Endothelial cell of umbilical vein (primary cell): ENCODE results near the gene KLRD1. TPM values are rescaled to one million over a fixed set of nuclear protein-coding genes. Genes with fewer than 3 reads are reported as not detected.

ENCODE experiments used
- BruUV-seq: library from RNA; stranded (reverse); fragments of 400-500 nt; replicated peaks from 2 replicates; lab custom pipeline; 2021; lab: Mats Ljungman, UMichigan
- CTCF ChIA-PET: fragments of 300-600, 350-600 bp; sonication (Branson Sonifier 250); formaldehyde crosslinking; loops from one replicate; lab custom pipeline; 2021; ENCODE audit warnings: antibody characterized with exemption, inconsistent platforms; lab: Charles Lee
- POLR2A ChIA-PET: fragments of 300-600, 350-600 bp; sonication (Branson Sonifier 250); formaldehyde crosslinking; loops from one replicate; lab custom pipeline; 2021; ENCODE audit warnings: antibody characterized with exemption, inconsistent platforms; lab: Charles Lee
- DNase-seq: peaks from one replicate; pipeline ENCODE4 v3.0.0-alpha.2; 2011; ENCODE audit warnings: low read depth, low spot score
- FAIRE-seq: peaks from 2 replicates; lab custom pipeline; 2011; peaks lifted over from hg19 to GRCh38; lab: Jason Lieb, UNC
- H2AFZ ChIP-seq: 2 replicates; pipeline ENCODE4 v1.6.0; 2012; ENCODE audit warnings: low read depth, low read length, control low read depth, inconsistent platforms
- H3K27ac ChIP-seq: 2 replicates; pipeline ENCODE4 v1.5.1; 2011; ENCODE audit warnings: low read depth, mild to moderate bottlenecking, control low read depth, low read length, moderate library complexity; ENCODE audit not compliant: insufficient read depth
- H3K27me3 ChIP-seq, 2 experiments: 2 replicates each; pipeline versions ENCODE4 v1.6.0 to v1.6.1; 2011; ENCODE audit warnings: low read length in 2 of 2, mixed read lengths in 1 of 2; ENCODE audit not compliant: control insufficient read depth in 2 of 2, insufficient read depth in 2 of 2
- H3K36me3 ChIP-seq, 2 experiments: 2 replicates in 1 of 2; 3 replicates in 1 of 2; pipeline ENCODE4 v1.5.1; 2011; ENCODE audit warnings: low read length in 2 of 2, mild to moderate bottlenecking in 1 of 2, moderate library complexity in 1 of 2; ENCODE audit not compliant: control insufficient read depth in 2 of 2, insufficient read depth in 2 of 2; ENCODE audit errors: extremely low read depth in 1 of 2
- H3K4me1 ChIP-seq: 3 replicates; pipeline ENCODE4 v1.5.1; 2011; ENCODE audit warnings: mild to moderate bottlenecking, low read length; ENCODE audit not compliant: control insufficient read depth, insufficient read depth; ENCODE audit errors: extremely low read depth
- H3K4me2 ChIP-seq: 2 replicates; pipeline ENCODE4 v1.6.1; 2011; ENCODE audit warnings: low read length, control low read depth, mixed read lengths; ENCODE audit not compliant: insufficient read depth
- H3K4me3 ChIP-seq, 3 experiments: fragments of 200-600 bp in 1 of 3; sonication (generic), shearing (Covaris generic) in 1 of 3; replicated peaks in 1 of 3; 2 replicates each; pipeline ENCODE4 v1.5.1; 2011 to 2016; ENCODE audit warnings: control low read depth in 3 of 3, low read length in 3 of 3, mild to moderate bottlenecking in 2 of 3, inconsistent platforms in 1 of 3, low read depth in 1 of 3, moderate library complexity in 1 of 3; ENCODE audit not compliant: insufficient read depth in 1 of 3
- H3K79me2 ChIP-seq: 2 replicates; pipeline ENCODE4 v1.6.0; 2012; ENCODE audit warnings: low read length, inconsistent platforms; ENCODE audit not compliant: control insufficient read depth, insufficient read depth
- H3K9ac ChIP-seq: replicated peaks from 2 replicates; pipeline ENCODE3; 2011; ENCODE audit warnings: low read length, control low read depth; ENCODE audit not compliant: insufficient read depth; ENCODE audit errors: extremely low read depth
- H3K9me1 ChIP-seq: replicated peaks from 3 replicates; pipeline ENCODE4 v1.6.0; 2011; ENCODE audit warnings: mild to moderate bottlenecking, low read length; ENCODE audit not compliant: control insufficient read depth, insufficient read depth; ENCODE audit errors: extremely low read depth
- H3K9me3 ChIP-seq: replicated peaks from 2 replicates; pipeline ENCODE4 v1.5.1; 2012; ENCODE audit warnings: low read length, inconsistent platforms; ENCODE audit not compliant: control insufficient read depth, insufficient read depth
- H4K20me1 ChIP-seq: replicated peaks from 2 replicates; pipeline ENCODE3; 2011; ENCODE audit warnings: mild to moderate bottlenecking, low read length; ENCODE audit not compliant: control insufficient read depth, insufficient read depth; ENCODE audit errors: extremely low read depth
- CTCF ChIP-seq, 2 donors: IDR thresholded peaks; 1 replicate in 1 of 2; 2 replicates in 1 of 2; pipeline ENCODE4 v1.5.1; 2011; ENCODE audit warnings: low read length in 2 of 2, mild to moderate bottlenecking in 2 of 2, moderate library complexity in 2 of 2, control low read depth in 1 of 2, inconsistent platforms in 1 of 2, low read depth in 1 of 2; ENCODE audit not compliant: insufficient read depth in 1 of 2; ENCODE audit errors: extremely low read depth in 1 of 2
- EZH2 ChIP-seq: IDR thresholded peaks from 2 replicates; pipeline ENCODE4 v1.6.1; 2012; ENCODE audit warnings: borderline replicate concordance, low read depth, mild to moderate bottlenecking, moderate library complexity, low read length, inconsistent platforms; ENCODE audit not compliant: severe bottlenecking
- FOS ChIP-seq: IDR thresholded peaks from 2 replicates; pipeline ENCODE4 v1.6.1; 2011; ENCODE audit warnings: mild to moderate bottlenecking, low read length, moderate library complexity, borderline replicate concordance; ENCODE audit not compliant: insufficient read depth
- GATA2 ChIP-seq: IDR thresholded peaks from 2 replicates; pipeline ENCODE4 v1.7.0; 2011; ENCODE audit warnings: low read depth, mild to moderate bottlenecking, moderate library complexity, mixed read lengths, low read length; ENCODE audit not compliant: insufficient read length, insufficient read depth
- JUN ChIP-seq: IDR thresholded peaks from 2 replicates; pipeline ENCODE4 v1.6.1; 2011; ENCODE audit warnings: borderline replicate concordance, low read depth; ENCODE audit not compliant: insufficient read length, insufficient read depth
- MAX ChIP-seq: IDR thresholded peaks from 2 replicates; pipeline ENCODE4 v1.6.1; 2011; ENCODE audit not compliant: insufficient read depth, insufficient read length
- MYC ChIP-seq: IDR thresholded peaks from one replicate; pipeline ENCODE4 v1.6.1; 2011; ENCODE audit warnings: mild to moderate bottlenecking, low read depth, low read length
- POLR2A ChIP-seq: IDR thresholded peaks from 2 replicates; pipeline ENCODE4 v1.6.1; 2012; ENCODE audit warnings: low read depth, mild to moderate bottlenecking, control low read depth, low read length
- POLR2AphosphoS5 ChIP-seq: IDR thresholded peaks from 2 replicates; pipeline ENCODE4 v1.6.1; 2012; ENCODE audit warnings: low read depth, mild to moderate bottlenecking, control low read depth, low read length, moderate library complexity; ENCODE audit not compliant: insufficient read depth
- dilution Hi-C: fragments of 300-500 bp; cut with MboI; formaldehyde crosslinking; loops from one replicate; pipeline ENCODE4 v1.15.0; 2019; ENCODE audit warnings: low sequenced_read_pairs; ENCODE audit not compliant: extremely low pct_ligation_motif_present
- intact Hi-C: fragments of 100-400 bp; cut with micrococcal nuclease; formaldehyde crosslinking; loops from one replicate; pipeline ENCODE4 v1.10.0; 2022
- polyA plus RNA-seq, 4 experiments: library from polyadenylated mRNA; depleted of rRNA in 3 of 4; stranded (reverse) in 3 of 4; unstranded in 1 of 4; fragments of >200 nt; gene quantifications; 2 replicates each; pipeline versions ENCODE4 v1.2.1 to v1.2.3, GENCODE V29; 2011 to 2012; ENCODE audit warnings: missing spikeins in 1 of 4
- total RNA-seq: library from RNA; stranded (reverse); gene quantifications from 2 replicates; pipeline ENCODE4 v1.2.3, GENCODE V29; 2021

KLRD1 gene
- total and polyA plus RNA-seq, 2 donors (not counting 3 experiments of a cell fraction or from before 2014, with no cell fraction given): 0.13 to 0.15 TPM

- Histone ChIP-seq H3K27me3 (no peaks in the 10 kb centered on the region), H3K36me3 (no peaks in the 10 kb centered on the region), H3K4me1 (peaks cover 26% of the 10 kb centered on the region), H3K4me3 (peak overlapping the region; percentile 62 to 93 (median 78)), H3K9ac (peak overlapping the region; percentile 81), H3K4me2 (peak overlapping the region; percentile 93), H3K9me3 (no peaks in the 10 kb centered on the region), H3K27ac (peak overlapping the region; percentile 77), H2AFZ (peak overlapping the region; percentile 99), H4K20me1 (no peaks in the 10 kb centered on the region), H3K79me2 (no peaks in the 10 kb centered on the region), H3K9me1 (no peaks in the 10 kb centered on the region)
- ChIA-PET POLR2A (no interaction called here), CTCF (interaction anchor here (0.6 to 3.2 kb wide), 13 partner anchors 8 to 615 kb away, joined by 3 to 18 read pairs (median 5); no protein-coding TSS in a partner anchor)
- TF ChIP-seq GATA2: no peak
- no peak for TF ChIP-seq FOS
- TF ChIP-seq CTCF (IDR thresholded peaks at IDR 0.05; ENCODE audit: extremely low read depth in 1 of 2, insufficient read depth in 1 of 2, low read depth in 1 of 2, low read length in 2 of 2): peak in 1 of 2 donors; percentile 2
- intact Hi-C loops (loop anchor here (2.0 to 10.0 kb wide), 2 partner anchors 351 to 357 kb away; partner anchors contain the start of genes CLEC12B and YBX3), dilution Hi-C loops (no loop called here)
- DNase-seq (peak; percentile 55), FAIRE-seq (no peak)
- BruUV-seq: no TSS peak
Measured at GRCh38 chr12:10365696-10366405, 58.2 kb downstream of the KLRD1 start.

GRCh38 chr12:10366875-10367274, 59.2 kb downstream of the KLRD1 start:
- H3K27ac ChIP-seq: no peak overlapping the region
- H2AFZ ChIP-seq: no peak overlapping the region
- no peaks in the 10 kb centered on the region for H3K79me2 ChIP-seq
- H3K9me3 ChIP-seq: no peaks in the 10 kb centered on the region
- H3K9me1 ChIP-seq: no peaks in the 10 kb centered on the region
- CTCF ChIA-PET: interaction anchor here (0.6 to 3.2 kb wide), 8 partner anchors 23 to 383 kb away, joined by 3 to 18 read pairs (median 6); no protein-coding TSS in a partner anchor
- H3K9ac ChIP-seq: no peak overlapping the region
- POLR2A ChIA-PET: no interaction called here
- BruUV-seq: no TSS peak
- TF ChIP-seq EZH2 (no peak), POLR2A (no peak), FOS (no peak), MAX (no peak), GATA2 (no peak), CTCF (IDR thresholded peaks at IDR 0.05; ENCODE audit: extremely low read depth in 1 of 2, insufficient read depth in 1 of 2, low read depth in 1 of 2, low read length in 2 of 2) (no peak), MYC (no peak), POLR2AphosphoS5 (no peak), JUN (no peak)
- H3K4me1 ChIP-seq: peaks cover 29% of the 10 kb centered on the region
- no peak for FAIRE-seq
- no peaks in the 10 kb centered on the region for H3K36me3 ChIP-seq
- no peaks in the 10 kb centered on the region for H3K27me3 ChIP-seq
- H3K4me3 ChIP-seq: no peak overlapping the region
- dilution Hi-C loops: no loop called here
- H3K4me2 ChIP-seq: no peak overlapping the region
- no peaks in the 10 kb centered on the region for H4K20me1 ChIP-seq
- DNase-seq: no peak
- intact Hi-C loops: loop anchor here (10.0 kb wide), 1 partner anchor 352 kb away; the partner anchor contains the start of gene CLEC12B
